Measurements from ENCODE around the gene ARSG.

The ARSG gene

GRCh38 chr17:68439656-68440290, 148.5 kb downstream of the ARSG start:
- no peak for TF ChIP-seq CTCF (IDR thresholded peaks at IDR 0.05; ENCODE audit: low read depth, low read length)
- H3K4me3 ChIP-seq (ENCODE audit: low read depth, low read length), result no peak overlapping the region

GRCh38 chr17:68440526-68440925, 149.2 kb downstream of the ARSG start:
- no peak for TF ChIP-seq CTCF (IDR thresholded peaks at IDR 0.05; ENCODE audit: low read depth, low read length)
- H3K4me3 ChIP-seq (ENCODE audit: low read depth, low read length), result no peak overlapping the region

- no peak for TF ChIP-seq CTCF (IDR thresholded peaks at IDR 0.05; ENCODE audit: low read depth, low read length)
- H3K4me3 ChIP-seq (ENCODE audit: low read depth, low read length), result no peak overlapping the region
Measured at GRCh38 chr17:68441070-68441770, 149.9 kb downstream of the ARSG start.

GRCh38 chr17:68443972-68444464, 152.7 kb downstream of the ARSG start:
- no peak overlapping the region for H3K4me3 ChIP-seq (ENCODE audit: low read depth, low read length)
- no peak for TF ChIP-seq CTCF (IDR thresholded peaks at IDR 0.05; ENCODE audit: low read depth, low read length)

GRCh38 chr17:68445671-68446070, 154.4 kb downstream of the ARSG start:
- H3K4me3 ChIP-seq (ENCODE audit: low read depth, low read length), result no peak overlapping the region
- no peak for TF ChIP-seq CTCF (IDR thresholded peaks at IDR 0.05; ENCODE audit: low read depth, low read length)

DNA sequence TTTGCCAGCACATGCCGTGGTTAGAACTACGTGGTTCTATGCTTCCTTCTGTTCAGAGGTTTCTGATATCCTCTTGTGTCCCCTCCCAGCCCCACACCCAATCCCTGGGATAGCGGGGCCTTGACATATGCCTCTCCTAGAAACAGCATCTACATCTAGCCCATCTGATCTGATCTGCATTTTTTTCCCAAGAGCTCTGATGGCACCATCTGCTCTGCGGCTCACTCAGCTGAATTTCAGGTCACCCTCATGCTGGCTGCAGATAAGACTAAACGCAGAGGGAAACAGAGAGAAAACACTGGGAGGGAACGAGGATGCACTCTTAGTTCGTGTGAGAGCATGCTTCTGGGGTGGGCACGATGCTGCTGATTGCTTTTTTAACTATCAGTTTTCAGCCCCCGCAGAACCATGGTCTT, 155.3 kb downstream of the ARSG start:
- TF ChIP-seq CTCF (IDR thresholded peaks at IDR 0.05; ENCODE audit: low read depth, low read length), result no peak
- H3K4me3 ChIP-seq (ENCODE audit: low read depth, low read length), result no peak overlapping the region

DNA sequence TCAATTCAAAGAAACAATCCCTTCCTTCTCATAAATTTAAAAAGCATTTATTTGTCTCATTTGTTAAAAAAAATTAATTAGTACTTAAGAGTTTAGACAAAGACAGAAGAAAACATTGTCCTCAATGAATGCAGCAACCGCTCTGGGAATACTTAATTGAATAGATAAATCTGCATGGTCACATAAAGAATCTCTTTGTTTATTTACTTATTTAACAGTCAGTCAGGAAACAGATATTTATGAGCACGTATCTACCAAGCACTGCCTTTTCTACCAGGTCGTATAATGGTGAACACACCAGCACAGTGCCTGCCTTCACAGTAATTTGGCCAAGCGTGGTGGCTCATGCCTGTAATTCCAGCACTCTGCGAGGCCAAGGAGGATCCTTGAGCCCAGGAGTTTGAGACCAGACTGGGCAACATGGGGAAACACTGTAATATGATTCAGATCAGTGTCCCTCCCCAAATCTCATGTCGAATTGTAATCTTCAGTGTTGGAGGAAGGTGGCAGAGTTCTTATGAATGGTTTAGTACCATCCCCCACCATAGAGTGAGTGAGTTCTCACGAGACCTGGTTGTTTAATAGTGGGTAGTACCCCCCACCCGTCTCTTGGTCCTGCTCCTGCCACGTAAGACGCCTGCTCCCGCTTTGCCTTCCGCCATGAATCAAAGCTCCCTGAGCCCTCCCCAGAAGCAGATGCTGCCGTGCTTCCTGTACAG, 157.9 kb downstream of the ARSG start:
- no peak overlapping the region for H3K4me3 ChIP-seq (ENCODE audit: low read depth, low read length)
- TF ChIP-seq CTCF (IDR thresholded peaks at IDR 0.05; ENCODE audit: low read depth, low read length), result no peak

Data from WI38 (cell line).